ENCODE results near the gene SMYD3.
"Not testable (repeated sequence)": the region's sequence is repeated elsewhere in the genome, so short reads cannot be mapped to it uniquely, and the experiment has no call there.

The SMYD3 gene

DNA sequence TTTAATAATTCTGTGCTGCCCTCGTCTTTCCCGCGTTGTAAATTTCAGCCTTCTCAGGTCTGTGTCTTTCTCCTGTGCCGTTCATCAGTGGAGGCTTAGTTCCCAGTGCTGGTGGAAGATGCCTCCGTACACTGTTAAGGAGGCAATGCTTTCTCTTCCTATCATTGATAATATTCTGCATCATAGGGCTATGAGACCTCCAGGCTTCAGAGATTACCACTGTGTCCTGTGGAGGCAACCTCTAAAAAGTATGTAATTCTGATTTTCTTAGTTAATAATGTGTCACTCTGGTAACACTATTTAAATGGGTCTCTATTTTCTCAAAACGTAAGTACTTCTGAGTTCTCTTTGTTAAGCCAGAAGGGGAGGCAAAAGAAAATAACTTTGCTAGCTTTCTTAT is 538.3 kb downstream of the SMYD3 start:
- no peak for DNase-seq

DNA sequence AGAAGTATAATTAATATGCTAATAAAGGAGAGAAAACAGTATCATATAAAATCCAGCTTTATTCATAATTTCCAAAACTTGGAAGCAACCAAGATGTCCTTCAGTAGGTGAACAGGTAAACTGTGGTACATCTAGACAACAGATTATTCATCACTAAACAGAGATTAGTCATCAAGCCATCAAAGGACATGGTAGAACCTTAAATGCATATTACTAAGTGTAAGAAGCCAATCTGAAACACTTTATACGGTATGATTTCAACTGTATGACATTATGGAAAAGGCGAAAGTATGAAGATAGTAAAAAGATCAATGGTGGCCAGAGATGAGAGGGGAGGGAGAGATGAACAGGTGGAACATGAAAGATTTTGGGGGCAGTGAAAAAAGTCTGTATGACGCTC is 541.7 kb downstream of the SMYD3 start:
- no peak for DNase-seq

DNA sequence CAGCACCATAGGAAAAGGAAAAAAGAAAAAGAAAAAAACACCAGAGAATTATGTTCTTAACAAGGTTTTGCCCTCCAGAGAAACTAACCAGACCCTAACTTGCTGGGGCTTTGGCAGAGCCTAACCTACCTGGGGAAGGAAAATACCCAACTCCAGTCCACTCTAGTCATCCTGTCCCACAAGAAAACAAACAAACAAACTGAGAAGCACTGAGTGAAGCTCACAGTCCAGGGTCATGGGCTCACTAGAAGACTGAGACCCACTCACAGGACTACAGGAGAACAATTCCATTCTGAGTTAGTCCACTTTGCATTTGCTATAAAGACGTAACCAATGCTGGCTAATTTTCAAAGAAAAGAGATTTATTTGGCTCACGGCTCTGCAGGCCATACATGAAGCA is 543.4 kb downstream of the SMYD3 start:
- no peak for DNase-seq

DNA sequence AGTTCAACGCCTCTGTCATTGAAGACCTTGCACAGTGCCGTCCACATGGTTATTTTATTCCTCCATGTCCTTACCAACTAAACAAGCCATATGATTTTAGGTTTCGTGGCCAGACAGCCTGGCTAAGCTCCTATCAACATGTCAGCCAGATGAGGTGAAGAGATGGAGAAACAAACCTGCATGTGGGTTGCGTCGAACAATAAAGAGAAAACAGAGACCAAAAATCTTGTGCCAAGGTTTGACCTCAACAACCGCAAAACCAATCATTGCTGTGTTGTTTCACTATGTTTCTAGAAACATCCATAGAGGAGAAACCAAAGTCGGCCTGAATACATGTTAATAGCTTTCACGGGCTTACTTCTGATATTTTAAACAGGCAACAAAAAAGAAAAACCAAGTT is 544.6 kb downstream of the SMYD3 start:
- DNase-seq: no peak

DNA sequence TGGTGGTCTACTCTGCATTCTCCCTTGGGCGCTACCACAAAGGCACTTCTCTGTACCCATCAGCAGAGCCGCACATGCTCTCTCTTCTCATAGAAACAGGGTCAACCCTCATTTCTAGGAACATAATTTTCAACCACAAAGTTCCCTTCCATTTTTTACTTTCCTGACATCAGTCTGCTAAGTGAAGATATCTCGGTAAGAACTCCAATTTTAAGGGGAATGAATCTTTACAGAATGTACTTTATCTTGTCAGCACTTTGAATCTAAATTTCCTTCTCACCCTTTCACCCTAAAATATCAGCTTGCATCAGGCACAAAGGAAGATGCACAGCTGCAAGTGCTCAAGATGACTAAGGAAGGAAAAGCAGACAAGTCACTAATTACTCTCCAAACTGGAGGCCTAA is 545.9 kb downstream of the SMYD3 start:
- DNase-seq: no peak

DNA sequence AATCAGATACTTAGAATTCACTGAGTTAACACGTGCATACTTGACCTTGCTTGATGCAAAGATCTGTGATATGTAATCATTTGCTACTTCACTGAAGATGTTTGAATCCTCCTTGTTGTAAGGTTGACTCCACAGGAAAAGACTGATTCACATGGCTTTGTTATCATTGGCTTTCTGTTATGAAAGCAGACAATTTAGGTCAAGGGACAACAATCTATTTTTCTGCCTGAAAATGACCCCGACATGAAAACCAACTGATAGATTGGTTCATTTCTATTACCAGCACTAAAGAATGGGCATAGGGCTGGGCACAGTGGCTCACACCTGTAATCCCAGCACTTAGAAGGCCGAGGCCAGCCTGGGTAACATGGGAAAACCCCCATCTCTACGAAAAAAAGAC is 546.9 kb downstream of the SMYD3 start:
- DNase-seq: no peak

DNA sequence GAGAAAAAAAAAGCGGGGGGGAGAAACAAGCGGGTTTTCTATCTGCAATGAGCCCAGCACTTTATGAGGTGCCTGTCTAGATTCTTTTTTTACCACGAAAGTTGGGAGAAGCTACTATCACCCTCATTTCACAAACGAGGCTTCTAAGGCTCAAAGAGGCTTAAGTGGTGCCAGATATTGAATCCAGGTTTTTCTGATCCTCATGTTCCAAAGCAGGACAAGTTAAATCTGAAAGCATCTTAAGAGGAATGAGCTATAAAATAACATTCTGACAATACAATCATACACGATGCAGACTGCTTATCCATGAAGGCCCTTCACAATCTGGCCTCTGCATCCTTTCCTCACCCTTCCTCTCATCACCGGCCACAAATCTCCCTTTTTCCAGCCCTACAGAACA is 549.1 kb downstream of the SMYD3 start:
- DNase-seq: no peak

DNA sequence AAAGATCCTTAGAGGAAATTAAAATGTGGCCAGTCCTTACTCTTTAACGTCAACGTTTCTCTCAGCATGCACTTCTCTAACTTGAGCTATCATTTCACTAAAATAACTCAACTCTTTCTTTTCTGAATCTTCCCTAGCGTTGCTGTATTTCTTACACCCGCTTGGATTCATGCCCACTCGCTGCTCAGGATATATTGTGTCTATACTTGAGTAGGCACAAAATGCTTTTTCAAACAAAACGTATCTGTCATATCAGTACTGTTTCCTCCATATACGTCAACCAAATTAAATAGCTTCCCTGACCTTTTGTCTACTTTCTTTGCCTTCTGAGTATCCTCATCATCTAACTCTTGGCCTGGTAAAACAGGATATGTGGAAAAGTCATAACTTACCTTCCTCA is 549.7 kb downstream of the SMYD3 start:
- no peak for DNase-seq

DNA sequence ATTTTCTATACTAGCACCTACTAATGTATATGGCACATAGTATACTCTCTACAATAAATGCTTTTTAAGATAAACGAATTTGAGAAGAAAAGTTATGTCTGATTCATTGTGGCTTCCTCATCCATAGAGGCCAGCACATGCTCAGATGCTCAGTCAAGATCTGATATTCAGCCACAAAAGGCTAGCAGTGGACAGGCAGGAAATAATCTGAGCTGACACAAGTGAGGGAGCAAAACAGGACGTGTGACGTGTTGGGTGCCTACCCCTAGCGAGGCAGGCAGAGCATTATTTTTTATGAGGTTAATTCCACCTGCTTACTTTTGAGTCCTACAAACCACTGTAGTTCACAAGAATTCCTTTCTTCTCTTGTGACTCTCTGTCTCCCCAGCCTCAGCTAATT is 550.9 kb downstream of the SMYD3 start:
- no peak for DNase-seq

DNA sequence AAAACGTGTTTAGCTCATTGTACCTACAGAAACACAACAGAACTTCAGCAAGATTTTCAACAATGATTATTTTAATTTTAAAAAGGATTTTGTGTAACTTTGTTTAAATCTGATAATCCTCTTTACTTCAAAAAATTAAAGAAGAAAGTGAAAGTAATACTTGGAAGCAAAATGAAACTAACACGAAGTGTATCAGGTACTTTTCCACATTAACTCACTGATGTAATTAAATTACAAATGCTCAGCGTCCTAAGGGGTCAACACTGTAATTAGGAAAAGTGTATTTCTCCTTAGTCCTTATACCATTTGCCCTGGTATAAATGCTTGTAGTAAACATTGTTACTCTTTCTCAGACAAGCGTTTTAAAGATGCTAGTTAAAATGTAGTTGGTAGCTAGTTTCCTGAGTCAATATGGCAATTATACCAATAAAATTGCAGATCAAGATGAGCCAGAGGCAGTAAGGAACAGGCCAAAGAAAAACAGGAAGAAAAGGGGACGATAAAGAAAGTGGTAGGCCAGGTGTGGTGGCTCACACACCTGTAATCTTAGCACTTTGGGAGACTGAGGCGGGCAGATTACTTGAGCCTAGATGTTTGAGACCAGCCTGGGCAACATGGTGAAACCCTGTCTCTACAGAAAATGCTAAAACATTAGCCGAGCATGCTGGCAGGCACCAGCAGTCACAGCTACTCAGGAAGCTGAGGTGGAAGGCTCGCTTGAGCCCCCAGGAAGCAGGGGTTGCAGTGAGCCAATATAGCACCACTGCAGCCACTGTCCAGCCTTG is 553.0 kb downstream of the SMYD3 start:
- no peak for DNase-seq

DNA sequence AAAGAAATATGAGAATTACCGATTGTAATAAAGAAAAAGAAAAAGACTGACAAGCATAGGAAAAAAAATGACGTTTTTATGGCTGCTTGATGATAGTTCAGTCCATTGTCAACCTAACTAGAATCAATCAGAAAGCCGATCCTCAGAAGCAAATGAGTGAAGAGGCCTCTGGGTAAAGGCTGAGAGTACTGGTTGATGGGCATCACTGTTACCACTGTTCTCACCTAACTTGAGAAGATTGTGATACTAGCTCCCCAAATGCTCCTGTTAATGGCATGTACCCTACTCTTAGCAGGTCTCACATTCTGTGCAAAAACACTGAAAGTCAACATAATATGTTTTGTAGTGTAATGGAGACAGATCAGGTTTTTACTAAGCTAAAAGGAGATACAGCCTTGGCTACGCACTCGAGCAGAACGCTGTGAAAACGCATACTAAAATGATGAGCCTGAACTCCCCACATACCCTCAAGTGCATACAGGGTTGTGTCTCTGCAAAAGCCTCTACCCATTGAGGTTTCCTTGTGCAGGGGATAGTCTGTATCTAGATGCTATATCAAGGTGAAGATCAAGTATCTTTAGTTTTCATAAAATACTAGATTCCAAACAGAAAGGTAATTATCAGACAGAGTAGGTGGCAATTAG is 554.6 kb downstream of the SMYD3 start:
- DNase-seq: no peak

DNA sequence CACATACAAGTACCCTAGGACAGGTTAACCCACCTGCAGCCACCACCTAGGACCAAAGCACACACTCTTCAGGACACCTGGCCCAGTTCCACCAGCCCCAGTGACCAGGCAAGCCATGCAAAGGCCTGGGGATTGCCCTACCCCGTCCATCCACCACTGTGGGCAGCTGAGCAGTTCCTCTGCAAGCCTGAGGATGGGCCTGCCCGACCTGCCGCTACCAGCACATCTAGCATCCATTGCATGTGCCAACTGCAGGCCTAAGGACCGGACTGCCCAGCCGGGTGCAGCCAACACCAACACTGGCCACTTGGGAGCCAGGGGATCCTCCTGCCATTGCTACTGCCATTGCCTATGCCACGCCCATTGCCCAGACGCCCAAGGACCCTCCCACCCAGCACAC is 558.3 kb downstream of the SMYD3 start:
- DNase-seq: no peak

DNA sequence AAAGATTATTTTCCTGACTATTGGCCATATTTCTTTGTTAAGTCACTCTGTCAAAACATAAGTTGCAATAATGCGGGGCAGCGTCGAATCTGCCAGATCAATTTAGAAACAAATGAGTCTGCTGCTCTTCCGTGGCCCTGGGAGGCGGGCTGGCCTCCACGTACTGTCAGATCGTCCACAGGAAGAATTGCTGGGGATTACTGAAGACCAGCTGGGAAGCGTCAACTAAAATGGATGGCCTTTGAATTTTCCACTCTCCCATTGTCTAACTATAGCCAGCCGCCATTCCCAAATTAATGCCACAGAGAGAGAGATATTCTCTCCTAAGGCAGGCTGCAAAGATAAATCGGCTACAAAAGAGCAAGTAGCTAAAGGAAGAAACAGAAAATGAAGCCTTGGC is 560.2 kb downstream of the SMYD3 start:
- no peak for DNase-seq

DNA sequence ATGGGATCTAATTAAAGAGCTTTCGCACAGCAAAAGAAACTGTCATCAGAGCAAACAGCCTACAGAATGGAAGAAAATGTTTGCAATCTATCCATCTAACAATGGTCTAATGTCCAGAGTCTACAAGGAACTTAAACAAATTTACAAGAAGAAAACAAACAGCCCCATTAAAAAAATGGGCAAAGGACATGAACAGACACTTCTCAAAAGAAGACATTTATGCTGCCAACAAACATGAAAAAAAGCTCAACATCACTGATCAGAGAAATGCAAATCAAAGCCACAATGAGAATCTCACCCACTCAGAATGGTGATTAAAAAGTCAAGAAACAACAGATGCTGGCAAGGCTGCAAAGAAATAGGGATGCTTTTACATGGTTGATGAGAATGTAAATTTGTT is 561.9 kb downstream of the SMYD3 start:
- not testable (repeated sequence) for DNase-seq

DNA sequence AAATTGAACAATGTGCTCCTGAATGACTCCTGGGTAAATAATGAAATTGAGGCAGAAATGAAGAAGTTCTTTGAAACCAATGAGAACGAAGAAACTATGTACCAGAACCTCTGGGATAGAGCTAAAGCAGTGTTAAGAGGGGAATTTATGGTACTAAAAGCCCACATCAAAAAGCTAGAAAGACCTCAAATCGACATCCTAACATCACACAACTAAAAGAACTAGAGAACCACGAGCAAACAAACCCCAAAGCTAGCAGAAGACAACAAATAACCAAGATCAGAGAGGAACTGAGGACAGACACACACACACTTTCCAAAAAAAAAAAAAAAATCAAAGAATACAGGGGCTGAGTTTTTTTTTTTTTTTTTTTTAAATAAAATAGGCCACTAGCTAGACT is 564.2 kb downstream of the SMYD3 start:
- DNase-seq: no peak

DNA sequence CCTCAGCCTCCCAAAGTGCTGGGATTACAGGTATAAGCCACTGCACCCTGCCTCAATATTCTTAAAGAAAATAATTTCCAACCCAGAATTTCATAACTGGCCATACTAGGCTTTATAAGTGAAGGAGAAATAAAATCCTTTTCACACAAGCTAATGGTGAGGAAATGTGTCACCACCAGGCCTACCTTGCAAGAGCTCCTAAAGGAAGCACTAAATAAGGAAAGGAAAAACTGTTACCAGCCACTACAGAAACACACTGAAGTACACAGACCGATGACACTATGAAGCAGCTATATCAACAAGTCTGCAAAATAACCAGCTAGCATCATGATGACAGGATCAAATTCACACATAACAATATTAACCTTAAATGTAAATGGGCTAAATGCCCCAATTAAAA is 565.3 kb downstream of the SMYD3 start:
- not testable (repeated sequence) for DNase-seq

DNA sequence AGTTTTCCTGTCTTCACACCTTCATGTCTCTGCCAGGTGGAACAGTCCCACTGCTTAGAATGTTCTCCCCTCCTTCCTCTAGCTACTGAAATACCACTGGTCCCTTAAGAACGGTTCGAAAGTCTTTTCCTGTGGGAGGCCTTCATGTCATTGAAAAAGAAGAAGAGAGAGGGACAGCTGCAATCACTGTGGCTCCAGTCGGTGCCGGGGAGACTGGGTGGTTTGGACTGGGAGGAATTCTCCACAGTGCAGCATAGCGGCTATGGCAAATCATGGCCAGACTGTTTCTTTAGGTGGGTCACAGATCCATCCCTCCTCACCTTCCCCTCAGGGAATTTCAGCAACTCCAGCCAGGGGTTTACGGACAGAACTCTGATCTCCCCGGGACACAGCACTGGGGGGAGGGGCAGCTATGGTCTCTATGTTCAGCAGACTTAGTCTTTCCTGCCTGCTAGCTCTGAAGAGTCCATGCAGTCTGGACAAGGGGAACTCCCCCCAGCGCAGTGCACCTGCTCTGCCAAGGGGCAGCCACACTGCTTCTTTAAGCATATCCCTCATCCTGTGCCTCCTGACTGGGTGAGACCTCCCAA is 567.2 kb downstream of the SMYD3 start:
- DNase-seq: no peak

DNA sequence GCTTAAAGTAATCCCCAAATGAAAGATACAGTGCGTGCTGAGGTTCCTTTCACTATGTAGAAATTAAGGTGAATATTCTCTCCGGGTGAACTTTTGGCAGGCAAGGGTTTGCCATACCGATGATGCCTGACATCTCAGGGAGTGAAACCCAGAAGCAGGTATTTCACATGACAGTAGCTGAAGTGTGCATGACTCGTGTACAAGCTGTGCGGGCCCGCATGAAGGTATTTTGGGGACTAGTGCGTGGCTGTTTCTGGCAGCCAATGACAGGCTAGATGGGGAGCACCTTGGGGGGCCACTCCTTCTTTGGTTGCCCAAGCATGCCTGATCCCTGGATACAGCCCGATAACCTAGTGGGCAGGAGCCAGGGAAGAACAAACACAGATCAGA is 569.0 kb downstream of the SMYD3 start:
- DNase-seq: no peak

DNA sequence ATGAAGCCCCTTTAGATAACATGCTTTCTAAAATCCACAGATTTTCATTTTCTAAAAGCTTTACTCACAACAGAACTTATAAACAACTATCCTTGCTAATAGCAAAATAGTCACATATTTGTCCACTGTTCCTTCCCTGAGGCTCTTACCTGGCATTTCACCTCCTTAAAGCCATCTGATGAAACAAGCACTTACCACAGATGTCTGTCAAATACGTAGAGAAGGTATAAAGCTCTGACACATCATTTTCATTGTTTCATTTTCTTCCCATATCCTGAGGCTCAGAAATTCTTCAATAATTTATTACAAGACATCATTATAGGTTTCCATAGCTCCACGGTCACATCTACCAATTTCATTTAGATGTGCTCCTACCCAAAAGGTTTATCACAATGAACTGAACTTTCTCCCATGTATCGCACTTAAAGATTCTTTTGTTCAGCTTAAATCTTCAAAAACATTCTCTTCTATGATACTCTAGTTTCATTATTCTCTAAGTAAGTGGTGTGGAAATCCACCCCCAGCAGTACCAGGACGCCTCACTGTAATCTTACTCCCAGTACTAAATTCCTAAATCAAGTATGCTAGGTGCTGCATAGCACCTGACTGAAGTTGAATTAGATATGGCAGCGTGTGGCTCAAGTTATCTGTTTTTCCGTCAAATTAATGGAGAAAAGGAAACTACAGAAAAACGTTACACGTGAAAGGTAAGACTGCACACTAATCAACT is 569.6 kb downstream of the SMYD3 start:
- no peak for DNase-seq

DNA sequence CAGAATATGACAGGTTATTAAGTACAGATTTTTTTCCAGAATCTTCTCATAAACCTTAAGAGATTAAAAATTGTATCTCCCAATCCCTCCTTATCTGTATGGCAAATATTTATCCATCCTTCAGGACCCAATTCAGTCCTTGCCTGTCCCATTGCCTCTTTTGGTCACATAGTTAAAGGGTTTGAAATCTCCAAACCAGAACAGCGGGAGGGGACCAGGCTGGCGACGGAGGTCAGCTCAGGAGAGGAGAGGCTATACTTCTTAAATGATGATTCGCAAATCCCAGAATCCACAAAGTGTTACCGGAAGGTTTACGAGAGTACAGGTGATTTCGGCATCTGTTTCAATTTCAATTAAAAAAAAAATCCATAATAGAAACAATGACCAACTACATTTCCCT is 572.7 kb downstream of the SMYD3 start:
- no peak for DNase-seq

DNA sequence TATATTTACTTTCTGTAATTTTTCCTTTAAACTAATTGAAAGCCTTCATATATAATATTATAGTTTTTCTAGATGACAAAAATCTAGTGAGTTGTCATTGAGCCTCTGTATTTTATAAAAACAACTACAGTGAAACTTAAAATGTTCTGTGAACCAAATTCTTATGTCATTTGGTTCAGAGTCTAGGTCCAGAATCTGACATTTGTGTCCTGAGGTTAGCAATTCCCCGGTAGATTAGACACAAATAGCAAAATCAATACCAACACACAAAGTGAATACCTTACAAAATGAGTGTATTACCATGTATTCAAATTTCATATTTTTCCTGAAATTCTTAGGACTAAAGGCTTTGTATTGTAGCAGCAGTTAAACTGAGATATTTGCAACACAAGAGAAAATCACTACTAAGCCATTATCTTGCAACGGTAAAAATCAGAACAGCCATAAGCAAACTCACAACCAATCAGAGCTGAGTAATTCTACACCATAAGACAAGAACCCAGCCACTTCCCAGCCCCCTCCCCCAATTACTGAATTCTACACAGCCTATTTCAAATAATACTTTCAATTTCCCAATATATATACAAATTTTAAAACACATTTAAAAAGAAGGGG is 573.5 kb downstream of the SMYD3 start:
- DNase-seq: no peak

DNA sequence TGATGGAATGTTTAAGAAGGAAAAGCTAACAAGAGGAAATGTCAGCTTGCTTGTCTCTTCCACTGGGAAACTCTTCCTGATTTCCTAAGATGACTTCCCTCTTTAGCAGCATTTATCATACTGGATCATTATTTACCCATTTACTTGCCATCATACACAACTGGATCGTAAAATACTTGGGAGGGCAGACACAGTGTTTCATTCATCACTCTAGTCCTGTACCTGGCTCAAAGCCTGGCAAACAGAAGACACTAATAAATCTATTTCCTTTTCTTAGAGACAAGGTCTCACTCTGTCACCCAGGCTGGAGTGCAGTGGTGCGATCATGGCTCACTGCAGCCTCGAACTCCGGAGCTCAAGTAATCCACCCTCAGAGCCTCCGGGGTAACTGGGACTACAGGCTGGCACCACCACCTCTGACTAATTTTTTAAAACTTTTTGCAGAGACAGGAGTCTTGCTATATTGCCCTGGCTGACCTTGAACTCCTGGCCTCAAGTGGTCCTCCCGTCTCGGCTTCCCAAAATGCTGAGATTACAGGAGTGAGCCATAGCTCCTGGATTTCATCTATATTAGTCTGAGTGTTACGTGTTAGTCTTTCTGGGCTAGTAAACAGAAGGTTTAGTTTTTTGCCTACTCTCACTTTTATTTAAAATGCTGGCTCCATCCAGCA is 574.6 kb downstream of the SMYD3 start:
- no peak for DNase-seq

DNA sequence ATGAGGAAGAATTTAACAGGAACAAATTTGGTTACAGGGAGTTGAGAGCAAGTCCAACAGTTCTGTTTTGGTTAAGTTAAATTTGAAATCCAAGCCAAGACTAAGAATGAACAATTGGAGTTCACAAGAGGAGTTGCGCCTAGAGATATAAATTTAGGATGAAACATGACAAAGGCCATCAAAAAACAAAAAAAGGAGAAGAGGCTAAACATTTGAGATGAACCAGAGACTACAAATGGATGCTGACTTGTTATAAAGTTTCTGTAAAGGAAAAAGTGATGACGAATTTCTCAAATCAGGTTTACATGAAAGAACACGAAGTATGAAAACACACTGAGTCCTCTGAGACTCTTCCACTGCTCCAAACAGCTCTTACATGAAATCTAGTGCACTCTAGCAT is 575.6 kb downstream of the SMYD3 start:
- DNase-seq: no peak
